NCI-H2171 (cell line): Measurements from ENCODE around the gene VIPR2.

ENCODE experiments used
- DNase-seq: peaks from one replicate; lab custom pipeline; 2025; lab: John Stamatoyannopoulos, UW

The VIPR2 gene

DNA sequence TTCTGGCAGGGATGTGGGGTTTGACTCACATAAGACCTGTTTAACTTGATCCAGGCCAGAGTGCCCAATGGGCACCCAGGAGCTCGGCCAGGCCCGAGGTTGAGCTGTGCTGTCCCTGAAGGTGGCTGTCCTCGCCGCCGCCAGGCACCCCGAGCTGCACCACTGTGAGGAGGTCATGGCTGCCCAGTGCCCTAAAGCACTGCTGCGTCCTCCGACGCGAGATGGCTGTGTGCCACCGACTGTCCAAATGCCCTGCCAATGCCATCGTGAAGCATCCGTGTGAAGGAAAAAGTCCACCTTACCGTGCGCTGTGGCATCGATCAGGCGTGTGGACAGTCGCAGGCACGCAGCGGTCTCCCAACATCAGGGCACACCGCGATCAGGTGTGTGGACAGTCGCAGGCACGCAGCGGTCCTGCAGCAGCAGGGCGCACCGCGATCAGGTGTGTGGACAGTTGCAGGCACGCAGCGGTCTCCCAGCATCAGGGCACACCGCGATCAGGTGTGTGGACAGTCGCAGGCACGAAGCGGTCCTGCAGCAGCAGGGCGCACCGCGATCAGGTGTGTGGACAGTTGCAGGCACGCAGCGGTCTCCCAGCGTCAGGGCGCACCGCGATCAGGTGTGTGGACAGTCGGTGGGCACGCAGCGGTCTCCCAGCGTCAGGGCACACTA is 120.3 kb downstream of the VIPR2 start:
- DNase-seq, result no peak

DNA sequence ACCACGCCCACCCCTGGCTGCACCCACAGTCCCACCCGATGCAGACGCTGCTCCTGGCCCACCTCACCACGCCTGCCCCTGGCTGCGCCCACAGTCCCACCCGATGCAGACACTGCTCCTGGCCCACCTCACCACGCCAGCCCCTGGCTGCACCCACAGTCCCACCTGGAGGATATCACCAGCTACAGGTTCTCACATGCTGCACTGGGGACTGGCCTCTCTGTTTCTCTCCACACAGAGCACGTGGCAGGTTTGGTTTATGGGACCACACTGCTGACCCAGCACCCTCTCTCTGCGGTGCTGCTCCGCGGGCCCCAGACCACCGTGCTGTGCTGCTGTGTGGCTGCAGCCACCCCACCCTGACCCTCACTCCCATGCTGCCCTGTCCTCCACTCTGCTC is 120.9 kb downstream of the VIPR2 start:
- no peak for DNase-seq

DNA sequence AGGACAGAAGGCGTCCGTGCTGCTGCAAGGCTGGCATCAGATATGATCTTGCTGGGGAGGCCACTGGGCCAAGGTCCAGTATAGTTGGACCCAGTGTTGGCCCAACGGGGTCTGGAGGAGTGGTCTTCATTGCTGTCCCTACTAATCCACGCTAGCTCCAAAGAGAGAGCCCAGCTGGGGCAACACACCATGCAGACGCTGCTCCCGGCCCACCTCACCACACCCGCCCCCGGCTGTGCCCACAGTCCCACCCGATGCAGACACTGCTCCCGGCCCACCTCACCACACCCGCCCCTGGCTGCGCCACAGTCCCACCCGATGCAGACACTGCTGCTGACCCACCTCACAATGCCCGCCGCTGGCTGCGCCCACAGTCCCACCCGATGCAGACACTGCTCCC is 121.5 kb downstream of the VIPR2 start:
- DNase-seq, result no peak

DNA sequence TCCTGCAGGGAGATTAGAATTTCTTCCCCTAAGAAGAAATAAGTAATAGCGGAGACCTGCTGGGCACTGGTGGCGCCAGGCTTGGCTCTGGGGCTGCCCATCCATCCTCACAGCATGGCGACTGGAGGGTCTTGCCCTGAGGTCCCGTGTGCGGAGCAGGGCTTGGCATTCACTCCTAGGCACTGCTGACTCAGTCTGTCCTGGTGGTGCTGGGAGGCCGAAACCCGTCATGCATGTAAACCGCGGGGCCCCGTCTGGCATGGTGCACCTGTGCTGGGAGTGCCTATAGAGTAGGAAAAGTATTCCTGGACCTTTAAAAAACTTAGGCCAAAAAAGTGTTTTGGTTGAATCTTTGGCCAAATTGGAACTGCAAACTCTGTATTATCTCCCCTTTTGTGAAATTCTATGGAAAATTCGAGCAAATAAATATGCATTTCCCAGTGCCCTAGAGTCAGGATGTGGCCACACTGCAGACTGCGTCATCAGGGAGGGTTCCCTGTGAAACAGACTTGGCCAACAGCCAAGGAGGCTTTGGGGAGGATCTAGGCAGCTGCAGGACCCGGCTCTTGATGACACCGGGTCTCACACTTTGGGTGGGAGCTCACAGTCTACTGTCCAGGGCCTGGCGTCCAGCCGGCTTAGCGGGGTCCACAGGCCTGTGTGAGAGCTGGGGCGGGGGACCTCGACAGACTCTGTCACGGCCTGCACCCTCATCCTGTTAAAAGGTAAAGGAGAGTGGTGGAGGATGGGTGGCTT is 122.3 kb downstream of the VIPR2 start:
- DNase-seq, result no peak

- DNase-seq, result no peak
Measured at GRCh38 chr7:159020987-159021386, 123.7 kb downstream of the VIPR2 start.

- DNase-seq, result peak; percentile 16
Measured at GRCh38 chr7:159019111-159019510, 125.6 kb downstream of the VIPR2 start.

GRCh38 chr7:159017741-159018140 is 126.9 kb downstream of the VIPR2 start:
- DNase-seq, result no peak

GRCh38 chr7:159017210-159017609 is 127.5 kb downstream of the VIPR2 start:
- DNase-seq, result no peak

DNA sequence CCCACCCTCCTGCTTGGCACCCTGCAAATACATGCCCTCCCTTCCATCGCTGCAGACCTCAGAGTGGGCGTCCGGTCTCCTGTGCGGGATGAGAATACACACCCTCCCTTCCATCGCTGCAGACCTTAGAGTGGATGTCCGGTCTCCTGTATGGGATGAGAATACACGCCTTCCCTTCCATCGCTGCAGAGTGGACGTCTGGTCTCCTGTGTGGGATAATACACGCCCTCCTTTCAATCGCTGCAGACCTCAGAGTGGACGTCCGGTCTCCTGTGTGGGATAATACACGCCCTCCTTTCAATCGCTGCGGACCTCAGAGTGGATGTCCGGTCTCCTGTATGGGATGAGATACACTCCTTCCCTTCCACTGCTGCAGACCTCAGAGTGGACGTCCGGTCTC is 128.1 kb downstream of the VIPR2 start:
- no peak for DNase-seq

DNA sequence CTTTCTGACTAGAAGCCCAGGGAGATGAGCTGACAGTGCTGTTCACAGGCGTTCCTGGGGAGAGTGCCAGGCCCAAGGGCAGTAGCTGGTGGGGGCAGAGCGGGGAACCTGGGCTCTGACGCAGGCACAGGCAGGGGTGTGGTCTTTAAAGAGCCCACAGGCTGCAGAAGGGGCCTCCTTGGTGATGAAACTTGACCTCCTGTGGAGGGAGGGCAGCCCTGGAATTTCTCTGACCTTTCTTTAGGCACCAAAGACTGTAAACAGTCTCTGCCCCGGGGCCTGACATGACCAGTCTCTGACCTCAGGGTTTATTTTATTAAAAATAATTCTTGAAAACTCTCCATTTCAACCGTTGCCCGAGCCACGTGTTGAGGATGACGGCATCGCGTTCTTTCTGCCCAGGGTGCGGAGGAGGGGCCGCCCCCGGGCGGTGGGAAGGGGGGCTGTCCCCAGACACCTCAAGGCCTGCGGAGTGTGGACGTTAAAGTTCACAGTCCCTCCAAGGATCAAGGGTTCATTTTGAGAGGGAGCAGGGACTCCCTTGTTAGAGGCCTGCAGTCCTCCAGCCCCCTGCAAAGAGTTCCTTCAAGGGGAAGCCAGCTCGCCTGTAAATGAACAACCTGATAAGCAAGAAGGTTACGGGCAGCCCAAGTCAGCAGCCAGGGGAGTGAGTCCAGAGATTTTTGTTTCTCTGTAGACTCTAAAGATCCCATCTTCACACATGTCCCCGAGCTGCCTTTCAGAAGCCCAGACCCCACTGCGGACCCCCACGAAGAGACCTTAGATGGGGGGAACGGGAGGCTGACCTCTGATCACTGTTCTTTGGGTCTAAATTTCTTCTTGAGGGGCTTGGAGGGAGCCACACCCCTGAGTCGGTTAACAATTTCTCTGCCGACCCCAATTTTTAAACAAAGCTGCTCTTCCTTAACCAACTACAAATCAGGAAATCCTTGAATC is 128.9 kb downstream of the VIPR2 start:
- DNase-seq, result no peak

DNA sequence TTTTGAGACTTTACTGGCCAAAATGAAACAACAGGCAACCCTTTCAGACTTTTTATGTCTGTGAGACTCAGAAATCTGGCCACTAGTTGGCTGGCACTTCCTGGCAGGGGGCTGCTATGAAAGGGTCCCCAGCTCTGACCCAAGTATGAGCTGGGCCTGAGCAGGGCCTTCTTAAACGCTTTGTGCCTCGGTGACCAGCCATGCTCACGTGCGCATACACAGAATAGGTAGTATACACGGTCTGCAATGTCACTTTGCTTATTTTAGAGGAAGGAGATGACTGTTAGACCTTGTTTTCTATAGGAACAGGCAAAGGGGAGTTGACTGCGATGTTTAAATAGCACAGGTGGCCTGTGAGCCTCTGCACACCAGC is 129.6 kb downstream of the VIPR2 start:
- no peak for DNase-seq

DNA sequence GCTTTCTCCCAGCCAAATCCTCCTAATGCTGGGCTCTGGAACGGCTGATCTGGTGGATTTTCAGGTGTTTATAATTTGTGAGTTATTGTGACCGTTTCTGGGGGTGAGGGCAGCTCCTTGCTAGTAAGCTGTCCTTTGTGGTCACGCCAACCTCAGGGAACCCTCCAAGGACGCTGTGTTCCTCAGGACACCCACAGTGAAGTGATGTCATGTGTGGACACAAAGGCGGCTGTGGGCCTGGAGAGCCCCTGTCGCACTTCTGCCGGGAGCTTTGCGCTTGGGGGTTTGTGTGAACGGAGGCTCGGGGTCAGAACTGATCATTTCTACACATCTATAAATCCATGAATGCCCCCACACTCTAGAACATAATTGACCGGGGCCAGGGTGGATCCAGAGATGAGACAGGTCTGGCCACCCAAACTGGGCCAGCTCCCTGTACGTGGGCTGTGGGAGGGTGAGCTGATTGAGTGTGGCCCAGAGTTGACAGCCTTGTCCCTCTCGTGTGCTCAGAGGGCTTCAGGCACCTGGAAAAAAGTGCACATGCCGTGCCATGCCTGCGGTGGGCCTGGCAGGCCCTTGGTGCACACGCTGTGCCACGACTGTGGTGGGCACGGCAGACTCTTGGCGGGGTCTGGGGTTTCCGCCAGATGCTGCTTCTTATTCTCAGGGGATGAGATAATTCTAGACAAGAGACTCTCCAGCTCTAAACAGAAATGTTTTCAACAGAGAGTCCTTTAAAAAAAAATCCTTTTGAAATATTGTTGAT is 130.2 kb downstream of the VIPR2 start:
- no peak for DNase-seq

GRCh38 chr7:159013825-159014289 is 130.8 kb downstream of the VIPR2 start:
- DNase-seq, result no peak

DNA sequence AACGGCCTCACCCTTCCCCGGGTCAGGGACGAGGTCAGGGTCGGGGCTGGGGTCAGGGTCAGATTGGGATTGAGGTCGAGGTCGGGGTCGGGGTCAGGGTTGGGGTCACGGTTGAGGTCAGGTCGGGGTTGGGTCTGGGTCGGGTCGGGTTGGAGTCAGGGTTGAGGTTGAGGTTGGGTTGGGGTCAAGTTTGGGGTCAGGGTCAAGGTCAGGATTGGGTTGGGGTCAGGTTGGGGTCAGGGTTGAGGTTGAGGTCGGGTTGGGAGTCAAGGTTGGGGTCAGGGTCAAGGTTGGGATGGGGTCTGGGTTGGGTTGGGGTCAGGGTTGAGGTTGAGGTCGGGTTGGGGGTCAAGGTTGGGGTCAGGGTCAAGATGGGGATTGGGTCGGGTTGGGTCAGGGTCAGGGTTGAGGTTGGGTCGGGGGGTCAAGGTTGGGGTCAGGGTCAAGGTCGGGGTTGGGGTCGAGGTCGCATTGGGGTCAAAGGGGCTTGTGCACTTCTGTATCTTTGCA is 131.4 kb downstream of the VIPR2 start:
- DNase-seq, result no peak

- DNase-seq, result no peak
Measured at GRCh38 chr7:159012353-159013069, 132.2 kb downstream of the VIPR2 start.

DNA sequence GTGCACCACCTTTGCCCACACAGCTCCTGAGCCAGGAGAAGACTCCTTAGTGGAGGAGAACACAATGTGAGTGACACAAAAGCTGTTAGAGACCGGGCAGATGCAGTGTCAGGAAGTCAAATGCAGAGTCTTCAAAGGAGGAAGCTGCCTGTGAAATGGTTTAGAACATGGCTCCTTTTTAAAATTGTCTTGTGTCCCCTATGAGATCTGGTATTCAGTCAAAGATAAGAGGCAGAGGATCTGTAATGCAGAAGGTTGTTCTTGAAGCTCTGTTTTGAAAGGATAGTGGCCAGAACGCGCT is 133.0 kb downstream of the VIPR2 start:
- no peak for DNase-seq

DNA sequence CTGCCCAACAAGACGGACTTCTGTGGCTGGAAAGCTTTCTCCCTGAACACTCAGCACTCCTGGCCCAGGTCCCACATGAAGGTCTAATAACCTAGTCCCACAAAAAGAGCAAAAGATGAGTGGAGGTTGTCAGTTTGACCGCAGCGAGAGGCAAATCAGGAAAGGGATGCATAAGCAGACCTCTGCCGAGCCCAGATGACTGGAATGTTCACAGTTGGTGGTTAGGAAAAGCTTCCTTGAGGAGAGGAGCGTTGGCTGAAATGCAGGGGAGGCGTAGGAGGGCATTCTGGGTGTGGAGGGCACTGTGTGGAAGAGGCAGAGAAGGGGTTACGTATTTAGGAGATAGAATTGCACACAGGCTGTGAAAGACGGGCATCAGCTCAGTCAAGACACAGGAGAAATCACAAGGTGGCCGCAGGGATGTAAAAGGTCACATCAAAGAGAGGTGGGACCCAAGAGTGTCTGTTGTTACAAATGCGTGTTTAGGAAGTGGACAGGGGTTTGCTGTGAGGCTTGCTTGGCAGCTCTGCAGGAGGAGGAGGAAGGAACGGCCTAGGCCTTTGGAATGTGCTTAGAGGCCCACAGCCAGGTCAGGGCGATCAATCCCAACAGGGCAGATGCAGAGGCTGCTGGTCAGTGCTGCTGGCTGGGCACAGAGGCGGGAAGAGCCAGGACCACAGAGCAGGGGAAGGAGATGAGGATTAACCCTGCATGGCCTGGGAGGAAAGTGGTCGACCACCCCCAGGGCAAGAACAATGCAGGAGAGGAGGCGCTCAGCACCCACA is 133.5 kb downstream of the VIPR2 start:
- DNase-seq, result no peak

DNA sequence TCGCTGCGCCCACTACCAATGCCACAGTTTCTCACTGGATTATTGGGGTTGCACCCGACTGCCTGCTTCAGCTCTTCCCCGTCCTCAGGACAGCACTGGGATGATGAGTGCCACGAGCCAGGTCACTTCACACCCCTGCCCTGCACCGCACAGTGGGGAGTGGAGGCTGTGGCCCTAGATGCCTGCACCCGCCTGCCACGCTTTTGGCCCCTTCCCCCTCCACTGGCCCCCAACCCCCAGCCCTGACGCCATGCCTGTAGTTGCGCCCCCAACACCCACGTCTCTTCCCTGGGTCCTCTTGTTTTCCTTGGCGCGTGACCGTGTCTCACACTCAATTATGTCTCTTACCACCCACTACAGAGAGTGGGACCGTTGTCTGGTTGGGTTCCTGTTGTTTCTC is 134.3 kb downstream of the VIPR2 start:
- DNase-seq, result no peak

DNA sequence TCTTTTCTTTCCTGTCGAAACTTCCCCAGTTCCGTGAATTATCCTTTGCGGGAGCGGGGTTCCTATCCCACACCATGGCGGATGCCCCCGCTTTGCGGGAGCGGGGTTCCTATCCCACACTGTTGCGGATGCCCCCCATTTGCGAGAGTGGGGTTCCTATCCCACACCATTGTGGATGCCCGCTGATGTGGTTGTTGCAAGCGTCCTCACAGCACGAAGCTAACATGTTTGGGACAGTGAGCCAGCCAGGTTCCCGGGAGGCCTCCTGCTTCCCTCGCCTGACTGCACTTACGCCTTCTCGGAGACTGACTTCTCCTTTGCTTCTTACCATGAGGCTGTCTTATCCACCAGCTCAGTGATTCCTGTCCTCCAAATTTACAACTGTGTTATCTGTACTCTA is 134.7 kb downstream of the VIPR2 start:
- no peak for DNase-seq

- no peak for DNase-seq
Measured at GRCh38 chr7:159008417-159008816, 136.2 kb downstream of the VIPR2 start.
